PFSK-1 (cell line): ENCODE data around the gene LINC00305.

Source experiments
- FOXP2 ChIP-seq: optimal IDR thresholded peaks from 2 replicates; pipeline ENCODE3; 2011; ENCODE audit warnings: borderline replicate concordance, control low read depth, inconsistent platforms; ENCODE audit not compliant: insufficient read depth; ENCODE audit errors: extremely low read length, extremely low read depth
- POLR2AphosphoS5 ChIP-seq: IDR thresholded peaks from 2 replicates; pipeline ENCODE4 v1.6.1; 2012; ENCODE audit warnings: low read depth, mild to moderate bottlenecking, control low read depth, low read length, moderate library complexity
- SIN3A ChIP-seq: IDR thresholded peaks from 2 replicates; pipeline ENCODE4 v1.6.1; 2012; ENCODE audit warnings: mild to moderate bottlenecking, low read length, moderate library complexity, borderline replicate concordance; ENCODE audit not compliant: insufficient read depth
- TAF1 ChIP-seq: IDR thresholded peaks from 2 replicates; pipeline ENCODE4 v1.6.1; 2012; ENCODE audit warnings: low read length, control low read depth, borderline replicate concordance; ENCODE audit not compliant: insufficient read depth
- TF ChIP-seq, protein P1 (sequence below), 2 experiments: IDR thresholded peaks; 2 replicates each; pipeline versions ENCODE4 v1.6.1 to v1.8.0; 2011 to 2012; ENCODE audit warnings: low read depth in 2 of 2, low read length in 2 of 2, control low read depth in 1 of 2, inconsistent platforms in 1 of 2, mild to moderate bottlenecking in 1 of 2, moderate library complexity in 1 of 2; ENCODE audit not compliant: insufficient read depth in 1 of 2

Gene LINC00305

DNA sequence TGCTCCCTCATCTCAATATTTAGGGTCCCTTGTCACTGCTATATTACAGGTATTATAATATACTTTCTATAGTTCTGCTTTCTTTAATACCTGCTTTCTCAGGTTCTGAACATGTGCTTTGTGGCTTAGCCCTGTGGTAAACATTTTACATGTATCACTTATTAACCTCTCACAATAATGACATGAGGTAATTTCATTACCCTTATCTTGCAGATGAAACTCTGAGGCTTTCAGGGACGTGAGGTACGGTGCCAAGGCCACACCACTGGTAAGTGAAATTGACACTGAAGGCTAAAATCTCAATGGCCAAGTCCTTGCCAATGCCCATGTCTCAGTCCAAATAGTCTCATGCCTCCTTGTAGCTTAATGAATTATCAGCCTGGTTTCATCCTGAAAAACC, 21.7 kb downstream of the LINC00305 start:
- no peak for TF ChIP-seq TAF1
- TF ChIP-seq, protein P1, sequence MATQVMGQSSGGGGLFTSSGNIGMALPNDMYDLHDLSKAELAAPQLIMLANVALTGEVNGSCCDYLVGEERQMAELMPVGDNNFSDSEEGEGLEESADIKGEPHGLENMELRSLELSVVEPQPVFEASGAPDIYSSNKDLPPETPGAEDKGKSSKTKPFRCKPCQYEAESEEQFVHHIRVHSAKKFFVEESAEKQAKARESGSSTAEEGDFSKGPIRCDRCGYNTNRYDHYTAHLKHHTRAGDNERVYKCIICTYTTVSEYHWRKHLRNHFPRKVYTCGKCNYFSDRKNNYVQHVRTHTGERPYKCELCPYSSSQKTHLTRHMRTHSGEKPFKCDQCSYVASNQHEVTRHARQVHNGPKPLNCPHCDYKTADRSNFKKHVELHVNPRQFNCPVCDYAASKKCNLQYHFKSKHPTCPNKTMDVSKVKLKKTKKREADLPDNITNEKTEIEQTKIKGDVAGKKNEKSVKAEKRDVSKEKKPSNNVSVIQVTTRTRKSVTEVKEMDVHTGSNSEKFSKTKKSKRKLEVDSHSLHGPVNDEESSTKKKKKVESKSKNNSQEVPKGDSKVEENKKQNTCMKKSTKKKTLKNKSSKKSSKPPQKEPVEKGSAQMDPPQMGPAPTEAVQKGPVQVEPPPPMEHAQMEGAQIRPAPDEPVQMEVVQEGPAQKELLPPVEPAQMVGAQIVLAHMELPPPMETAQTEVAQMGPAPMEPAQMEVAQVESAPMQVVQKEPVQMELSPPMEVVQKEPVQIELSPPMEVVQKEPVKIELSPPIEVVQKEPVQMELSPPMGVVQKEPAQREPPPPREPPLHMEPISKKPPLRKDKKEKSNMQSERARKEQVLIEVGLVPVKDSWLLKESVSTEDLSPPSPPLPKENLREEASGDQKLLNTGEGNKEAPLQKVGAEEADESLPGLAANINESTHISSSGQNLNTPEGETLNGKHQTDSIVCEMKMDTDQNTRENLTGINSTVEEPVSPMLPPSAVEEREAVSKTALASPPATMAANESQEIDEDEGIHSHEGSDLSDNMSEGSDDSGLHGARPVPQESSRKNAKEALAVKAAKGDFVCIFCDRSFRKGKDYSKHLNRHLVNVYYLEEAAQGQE (IDR thresholded peaks at IDR 0.05; ENCODE audit: insufficient read depth in 1 of 2, low read depth in 2 of 2, low read length in 2 of 2): no peak
- TF ChIP-seq FOXP2: no peak
- no peak for TF ChIP-seq SIN3A
- no peak for TF ChIP-seq POLR2AphosphoS5

DNA sequence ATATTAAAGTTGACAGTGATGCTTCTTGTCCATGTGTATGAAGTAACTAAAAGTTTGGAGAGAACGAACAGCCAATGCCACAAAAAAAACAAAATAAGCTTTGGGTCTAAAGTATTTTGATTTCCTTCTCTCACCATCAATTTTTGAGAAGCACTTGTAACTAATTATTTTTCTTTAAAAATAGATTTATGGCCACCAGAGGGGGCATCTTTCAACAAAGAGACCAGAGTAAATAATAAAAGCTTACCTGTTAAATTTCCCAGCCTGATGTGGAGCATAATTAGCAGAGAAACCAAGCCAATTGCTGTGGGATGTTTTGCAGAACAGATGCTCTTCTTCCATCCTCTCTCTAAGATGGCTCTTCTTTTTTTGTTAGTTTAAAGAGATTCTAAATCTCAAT, 29.0 kb downstream of the LINC00305 start:
- TF ChIP-seq POLR2AphosphoS5 (no peak), SIN3A (no peak), TAF1 (no peak), FOXP2 (no peak)
- TF ChIP-seq, protein P1 (IDR thresholded peaks at IDR 0.05; ENCODE audit: insufficient read depth in 1 of 2, low read depth in 2 of 2, low read length in 2 of 2): no peak

DNA sequence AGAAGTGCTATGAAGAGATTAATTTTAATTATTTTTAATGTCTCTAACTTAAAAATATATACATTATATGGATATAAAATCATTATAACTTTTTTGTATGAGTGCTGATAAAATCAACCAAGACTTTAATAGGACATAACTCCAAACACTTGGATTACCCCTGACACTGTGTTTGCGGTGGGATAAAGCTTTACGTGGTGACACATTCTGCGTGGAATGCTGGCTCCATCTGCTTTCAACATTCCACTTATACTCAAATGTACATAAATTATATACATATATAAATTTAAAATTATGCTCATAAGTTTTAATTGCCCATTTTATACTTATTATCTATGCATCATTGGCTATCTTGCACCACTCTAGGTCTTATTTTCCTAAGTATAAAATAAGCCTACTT, 30.5 kb downstream of the LINC00305 start:
- TF ChIP-seq TAF1: no peak
- TF ChIP-seq POLR2AphosphoS5: no peak
- TF ChIP-seq, protein P1 (IDR thresholded peaks at IDR 0.05; ENCODE audit: insufficient read depth in 1 of 2, low read depth in 2 of 2, low read length in 2 of 2): no peak
- TF ChIP-seq FOXP2: no peak
- no peak for TF ChIP-seq SIN3A

DNA sequence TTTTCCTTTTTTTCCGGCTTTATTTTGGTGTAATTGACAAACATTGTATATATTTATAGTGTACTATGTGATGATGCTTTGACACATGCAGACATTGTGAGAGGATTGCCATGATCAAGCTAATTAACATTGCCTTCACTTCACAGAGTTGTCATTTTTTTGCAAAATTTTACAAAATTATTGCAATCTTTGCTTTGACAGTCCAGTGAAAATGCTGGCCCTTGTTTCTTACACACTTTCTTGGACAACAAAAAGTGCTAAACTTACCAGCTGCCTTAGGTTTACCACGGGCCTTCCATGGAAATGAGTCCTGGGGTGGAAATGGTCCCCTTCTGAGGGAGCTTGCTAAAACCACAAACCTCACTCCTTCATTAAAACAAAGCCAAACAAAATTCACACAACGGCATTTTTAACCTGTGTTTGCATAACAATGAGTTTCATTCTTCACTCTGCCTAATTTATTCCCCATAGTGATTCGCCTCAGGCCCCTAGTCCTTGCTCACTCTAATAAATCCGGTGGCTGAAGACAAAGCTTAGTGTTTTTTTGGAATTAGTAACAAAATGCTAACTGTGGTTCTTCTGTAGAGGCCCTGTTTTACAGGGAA, 32.2 kb downstream of the LINC00305 start:
- TF ChIP-seq, protein P1 (IDR thresholded peaks at IDR 0.05; ENCODE audit: insufficient read depth in 1 of 2, low read depth in 2 of 2, low read length in 2 of 2): no peak
- TF ChIP-seq TAF1 (no peak), SIN3A (no peak), FOXP2 (no peak), POLR2AphosphoS5 (no peak)

DNA sequence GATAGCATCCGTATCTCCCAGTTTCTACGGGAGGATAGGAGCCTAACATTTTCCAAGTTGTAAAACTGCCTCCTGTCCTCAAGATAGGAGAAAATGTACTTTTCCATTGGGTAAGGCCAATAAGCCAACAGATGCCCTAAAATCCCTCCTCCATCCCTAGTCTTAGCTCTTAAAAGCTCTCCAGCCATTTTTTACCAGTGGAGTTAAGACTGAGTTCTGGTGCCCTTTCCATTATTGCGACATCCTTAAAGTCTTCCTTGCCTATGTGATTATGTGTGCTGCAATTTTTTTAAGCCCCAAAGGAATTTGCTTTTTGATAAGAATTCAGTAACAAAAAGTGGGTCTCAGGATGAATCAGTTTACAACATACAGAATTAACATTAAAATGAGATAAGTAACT, 33.0 kb downstream of the LINC00305 start:
- TF ChIP-seq FOXP2 (no peak), TAF1 (no peak), POLR2AphosphoS5 (no peak), SIN3A (no peak)
- TF ChIP-seq, protein P1 (IDR thresholded peaks at IDR 0.05; ENCODE audit: insufficient read depth in 1 of 2, low read depth in 2 of 2, low read length in 2 of 2): no peak
